ENCODE measurements around the gene KRTDAP.

KRTDAP gene

DNA sequence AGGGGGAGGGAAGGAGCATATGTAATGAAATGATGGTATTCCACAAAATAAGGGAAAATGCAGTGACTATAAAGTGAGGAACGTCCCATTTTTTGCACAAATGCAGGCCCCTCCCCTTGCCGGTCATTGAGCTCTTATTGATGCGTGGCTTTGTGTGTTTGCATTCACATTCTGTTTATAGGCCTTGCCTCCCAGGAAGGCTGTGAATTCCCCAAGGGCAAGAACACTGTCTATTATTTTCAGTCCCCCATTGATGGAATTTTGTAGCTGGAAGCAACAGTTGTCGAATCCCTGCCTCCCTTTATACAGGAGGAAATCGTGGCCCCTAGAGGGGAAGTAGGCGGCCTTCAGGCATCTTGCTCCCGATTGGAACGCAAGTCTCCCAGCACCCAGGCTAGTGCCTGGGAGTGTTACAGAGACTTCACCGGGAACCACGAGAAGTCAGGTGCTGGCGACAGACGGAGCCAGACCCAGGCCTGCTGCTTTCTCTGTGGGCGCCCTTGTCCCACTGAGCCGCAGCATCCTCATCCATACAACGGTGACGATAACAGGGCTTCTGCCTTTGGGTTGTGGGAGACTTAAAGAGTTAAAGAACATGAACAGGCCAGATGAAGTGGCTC, 31.0 kb upstream of the KRTDAP start:
- no CpG with 5 or more reads among the region's 16 CpGs for WGBS (ENCODE audit: extremely low coverage, insufficient coverage, insufficient read length)
- Histone ChIP-seq H2BK12ac (ENCODE audit: low read length) (no peak overlapping the region), H3K9ac (ENCODE audit: low read length) (no peak overlapping the region)

DNA sequence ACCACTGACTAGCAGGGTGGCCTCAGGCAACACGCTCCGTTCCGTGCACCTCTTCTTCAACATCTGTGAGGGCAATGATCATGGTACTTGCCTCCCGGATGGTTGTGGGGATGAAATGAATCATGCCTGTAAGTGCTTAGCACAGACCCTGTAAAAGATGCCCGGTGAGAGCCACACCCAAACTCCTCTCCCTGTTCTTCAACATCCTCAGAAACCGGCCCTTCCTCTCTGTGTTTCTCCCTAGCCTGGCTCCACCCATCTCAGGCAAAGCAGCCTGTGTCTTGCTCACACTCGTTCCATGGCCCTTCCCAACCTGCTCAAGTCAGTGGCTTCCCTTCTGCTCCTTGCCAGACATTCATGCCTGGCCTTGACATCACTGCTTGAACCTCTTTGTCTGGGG, 29.0 kb upstream of the KRTDAP start:
- Histone ChIP-seq H2AFZ (ENCODE audit: insufficient read depth, low read length, poor library complexity) (no peak overlapping the region), H2BK5ac (ENCODE audit: low read depth, low read length, poor library complexity) (no peak overlapping the region), H3K27me3 (ENCODE audit: insufficient read depth, low read length) (no peaks in the 10 kb centered on the region), H2AK5ac (ENCODE audit: low read length) (no peak overlapping the region), H2BK120ac (ENCODE audit: insufficient read depth, low read length, poor library complexity) (no peak overlapping the region), H3K79me1 (ENCODE audit: low read length) (no peaks in the 10 kb centered on the region), H3K14ac (ENCODE audit: low read length) (no peak overlapping the region), H3K4me1 (ENCODE audit: control insufficient read depth in 1 of 2, insufficient read depth in 2 of 2, low read length in 2 of 2) (no peaks in the 10 kb centered on the region), H3K79me2 (ENCODE audit: control insufficient read depth, insufficient read depth, low read length, poor library complexity) (no peaks in the 10 kb centered on the region), H3K18ac (ENCODE audit: low read length) (no peak overlapping the region), H4K12ac (ENCODE audit: low read depth, low read length) (no peak overlapping the region), H3K4me3 (ENCODE audit: low read depth, low read length) (no peak overlapping the region), H3K9ac (ENCODE audit: low read length) (no peak overlapping the region), H4K8ac (ENCODE audit: low read depth, low read length) (no peak overlapping the region), H4K91ac (ENCODE audit: low read depth, low read length) (no peak overlapping the region), H3K36me3 (ENCODE audit: control insufficient read depth in 1 of 2, insufficient read depth in 2 of 2, low read length in 2 of 2) (no peaks in the 10 kb centered on the region), H2BK12ac (ENCODE audit: low read length) (no peak overlapping the region), H3K9me3 (ENCODE audit: insufficient read depth, low read depth, low read length) (no peaks in the 10 kb centered on the region), H3K27ac (ENCODE audit: low read depth, low read length) (no peak overlapping the region), H3K23ac (ENCODE audit: low read length) (no peak overlapping the region), H3K4ac (ENCODE audit: low read depth, low read length) (no peak overlapping the region), H3K4me2 (ENCODE audit: low read length) (no peak overlapping the region)
- WGBS (ENCODE audit: extremely low coverage, insufficient coverage, insufficient read length): no CpG with 5 or more reads among the region's 7 CpGs
- no peak for DNase-seq

More for the DNA sequence above, 31.0 kb upstream of the KRTDAP start:
- Histone ChIP-seq H2AK5ac (ENCODE audit: low read length) (no peak overlapping the region), H3K23ac (ENCODE audit: low read length) (no peak overlapping the region), H2AFZ (ENCODE audit: insufficient read depth, low read length, poor library complexity) (no peak overlapping the region), H4K91ac (ENCODE audit: low read depth, low read length) (no peak overlapping the region), H3K4ac (ENCODE audit: low read depth, low read length) (no peak overlapping the region), H3K18ac (ENCODE audit: low read length) (no peak overlapping the region), H4K8ac (ENCODE audit: low read depth, low read length) (no peak overlapping the region), H3K27ac (ENCODE audit: low read depth, low read length) (no peak overlapping the region), H2BK5ac (ENCODE audit: low read depth, low read length, poor library complexity) (no peak overlapping the region), H3K79me2 (ENCODE audit: control insufficient read depth, insufficient read depth, low read length, poor library complexity) (no peaks in the 10 kb centered on the region), H3K36me3 (ENCODE audit: control insufficient read depth in 1 of 2, insufficient read depth in 2 of 2, low read length in 2 of 2) (no peaks in the 10 kb centered on the region), H3K14ac (ENCODE audit: low read length) (no peak overlapping the region), H3K4me3 (ENCODE audit: low read depth, low read length) (no peak overlapping the region), H3K27me3 (ENCODE audit: insufficient read depth, low read length) (no peaks in the 10 kb centered on the region), H3K4me1 (ENCODE audit: control insufficient read depth in 1 of 2, insufficient read depth in 2 of 2, low read length in 2 of 2) (no peaks in the 10 kb centered on the region), H3K9me3 (ENCODE audit: insufficient read depth, low read depth, low read length) (no peaks in the 10 kb centered on the region), H3K4me2 (ENCODE audit: low read length) (no peak overlapping the region), H4K12ac (ENCODE audit: low read depth, low read length) (no peak overlapping the region), H3K79me1 (ENCODE audit: low read length) (no peaks in the 10 kb centered on the region), H2BK120ac (ENCODE audit: insufficient read depth, low read length, poor library complexity) (no peak overlapping the region)
- DNase-seq: no peak

DNA sequence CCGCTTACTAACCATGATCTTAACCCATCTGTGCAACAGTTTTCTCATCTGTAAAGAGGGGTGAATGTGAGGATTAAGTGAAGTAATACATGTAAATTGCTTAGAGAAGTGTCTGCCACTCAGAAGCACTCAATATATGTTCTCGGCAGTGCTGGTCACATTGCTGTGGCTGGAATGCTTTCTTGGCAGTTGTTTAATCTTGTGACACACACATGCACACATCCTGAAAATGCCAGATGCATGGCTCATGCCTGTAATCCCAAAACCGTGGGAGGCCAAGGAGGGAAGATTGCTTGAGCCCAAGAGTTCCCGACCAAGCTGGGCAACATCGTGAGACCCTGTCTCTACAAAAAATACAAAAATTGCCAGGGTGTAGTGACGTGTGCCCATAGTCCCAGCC, 28.0 kb upstream of the KRTDAP start:
- Histone ChIP-seq H4K91ac (ENCODE audit: low read depth, low read length) (no peak overlapping the region), H3K27ac (ENCODE audit: low read depth, low read length) (no peak overlapping the region), H3K27me3 (ENCODE audit: insufficient read depth, low read length) (no peaks in the 10 kb centered on the region), H3K14ac (ENCODE audit: low read length) (no peak overlapping the region), H3K23ac (ENCODE audit: low read length) (no peak overlapping the region), H3K4ac (ENCODE audit: low read depth, low read length) (no peak overlapping the region), H2AK5ac (ENCODE audit: low read length) (no peak overlapping the region), H2AFZ (ENCODE audit: insufficient read depth, low read length, poor library complexity) (no peak overlapping the region), H3K79me2 (ENCODE audit: control insufficient read depth, insufficient read depth, low read length, poor library complexity) (no peaks in the 10 kb centered on the region), H3K4me1 (ENCODE audit: control insufficient read depth in 1 of 2, insufficient read depth in 2 of 2, low read length in 2 of 2) (no peaks in the 10 kb centered on the region), H2BK5ac (ENCODE audit: low read depth, low read length, poor library complexity) (no peak overlapping the region), H3K4me2 (ENCODE audit: low read length) (no peak overlapping the region), H3K79me1 (ENCODE audit: low read length) (no peaks in the 10 kb centered on the region), H2BK12ac (ENCODE audit: low read length) (no peak overlapping the region), H4K8ac (ENCODE audit: low read depth, low read length) (no peak overlapping the region), H3K36me3 (ENCODE audit: control insufficient read depth in 1 of 2, insufficient read depth in 2 of 2, low read length in 2 of 2) (no peaks in the 10 kb centered on the region), H4K12ac (ENCODE audit: low read depth, low read length) (no peak overlapping the region), H3K4me3 (ENCODE audit: low read depth, low read length) (no peak overlapping the region), H3K9me3 (ENCODE audit: insufficient read depth, low read depth, low read length) (no peaks in the 10 kb centered on the region), H2BK120ac (ENCODE audit: insufficient read depth, low read length, poor library complexity) (no peak overlapping the region), H3K9ac (ENCODE audit: low read length) (no peak overlapping the region), H3K18ac (ENCODE audit: low read length) (no peak overlapping the region)
- no CpG with 5 or more reads among the region's 6 CpGs for WGBS (ENCODE audit: extremely low coverage, insufficient coverage, insufficient read length)
- DNase-seq: peak; percentile 27 to 62

DNA sequence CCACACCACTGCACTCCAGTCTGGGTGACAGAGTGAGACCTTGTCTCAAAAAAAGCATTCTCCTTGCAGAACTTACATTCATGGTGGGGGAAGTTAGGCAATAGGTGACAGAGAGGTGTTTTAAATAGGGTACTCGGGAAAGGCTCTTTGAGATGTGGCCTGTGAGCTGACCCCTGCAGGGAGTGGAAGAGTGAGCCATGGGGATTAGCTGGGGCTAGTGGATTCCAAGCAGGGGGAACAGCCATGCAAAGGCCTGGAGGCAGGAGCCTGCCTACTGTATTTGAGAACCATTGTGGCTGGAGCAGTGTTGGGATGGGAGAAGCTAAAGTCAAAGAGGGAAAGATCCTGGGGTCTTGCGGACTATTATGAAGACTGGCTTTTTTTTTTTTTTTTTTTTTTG, 27.1 kb upstream of the KRTDAP start:
- H4K8ac ChIP-seq (ENCODE audit: low read depth, low read length): no peak overlapping the region
- no peaks in the 10 kb centered on the region for H3K27me3 ChIP-seq (ENCODE audit: insufficient read depth, low read length)
- no peak overlapping the region for H4K91ac ChIP-seq (ENCODE audit: low read depth, low read length)
- H3K27ac ChIP-seq (ENCODE audit: low read depth, low read length): no peak overlapping the region
- H3K4me1 ChIP-seq (ENCODE audit: control insufficient read depth in 1 of 2, insufficient read depth in 2 of 2, low read length in 2 of 2): no peaks in the 10 kb centered on the region
- H3K18ac ChIP-seq (ENCODE audit: low read length): no peak overlapping the region
- no peak overlapping the region for H2AFZ ChIP-seq (ENCODE audit: insufficient read depth, low read length, poor library complexity)
- DNase-seq: no peak
- no peak overlapping the region for H3K14ac ChIP-seq (ENCODE audit: low read length)
- H4K12ac ChIP-seq (ENCODE audit: low read depth, low read length): no peak overlapping the region
- H2BK5ac ChIP-seq (ENCODE audit: low read depth, low read length, poor library complexity): no peak overlapping the region
- H2AK5ac ChIP-seq (ENCODE audit: low read length): no peak overlapping the region
- H3K36me3 ChIP-seq (ENCODE audit: control insufficient read depth in 1 of 2, insufficient read depth in 2 of 2, low read length in 2 of 2): no peaks in the 10 kb centered on the region
- H3K4me2 ChIP-seq (ENCODE audit: low read length): no peak overlapping the region
- H3K9ac ChIP-seq (ENCODE audit: low read length): no peak overlapping the region
- no peaks in the 10 kb centered on the region for H3K9me3 ChIP-seq (ENCODE audit: insufficient read depth, low read depth, low read length)
- H3K79me2 ChIP-seq (ENCODE audit: control insufficient read depth, insufficient read depth, low read length, poor library complexity): no peaks in the 10 kb centered on the region
- H3K79me1 ChIP-seq (ENCODE audit: low read length): no peaks in the 10 kb centered on the region
- WGBS (ENCODE audit: extremely low coverage, insufficient coverage, insufficient read length): no CpG with 5 or more reads among the region's 2 CpGs
- no peak overlapping the region for H3K4ac ChIP-seq (ENCODE audit: low read depth, low read length)
- H2BK120ac ChIP-seq (ENCODE audit: insufficient read depth, low read length, poor library complexity): no peak overlapping the region
- H3K4me3 ChIP-seq (ENCODE audit: low read depth, low read length): no peak overlapping the region
- H2BK12ac ChIP-seq (ENCODE audit: low read length): no peak overlapping the region
- no peak overlapping the region for H3K23ac ChIP-seq (ENCODE audit: low read length)

All from trophoblast cell (in vitro differentiated cells and primary cell).